ENCODE results near the gene BATF3.
"Not testable (repeated sequence)": the region's sequence is repeated elsewhere in the genome, so short reads cannot be mapped to it uniquely, and the experiment has no call there.

Gene BATF3

DNA sequence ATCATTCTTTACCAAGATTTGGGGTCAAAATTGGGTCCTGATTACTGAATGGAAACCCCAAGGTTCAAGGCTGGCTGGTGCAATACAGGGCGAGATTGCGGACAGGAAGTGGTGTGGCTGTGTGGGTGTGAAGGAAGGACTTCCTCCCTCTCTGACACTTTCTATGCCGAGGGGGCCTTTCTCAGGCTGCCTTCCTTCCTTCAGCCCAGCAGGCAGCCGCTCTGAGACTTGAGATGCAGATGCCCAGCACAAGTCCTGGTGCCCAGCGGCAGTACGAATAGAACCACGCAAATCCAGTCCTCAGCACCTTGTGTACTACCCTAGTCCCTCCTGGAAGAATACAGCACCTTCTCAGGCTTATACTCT is 16.3 kb downstream of the BATF3 start:
- DNase-seq, result peak; percentile 66

DNA sequence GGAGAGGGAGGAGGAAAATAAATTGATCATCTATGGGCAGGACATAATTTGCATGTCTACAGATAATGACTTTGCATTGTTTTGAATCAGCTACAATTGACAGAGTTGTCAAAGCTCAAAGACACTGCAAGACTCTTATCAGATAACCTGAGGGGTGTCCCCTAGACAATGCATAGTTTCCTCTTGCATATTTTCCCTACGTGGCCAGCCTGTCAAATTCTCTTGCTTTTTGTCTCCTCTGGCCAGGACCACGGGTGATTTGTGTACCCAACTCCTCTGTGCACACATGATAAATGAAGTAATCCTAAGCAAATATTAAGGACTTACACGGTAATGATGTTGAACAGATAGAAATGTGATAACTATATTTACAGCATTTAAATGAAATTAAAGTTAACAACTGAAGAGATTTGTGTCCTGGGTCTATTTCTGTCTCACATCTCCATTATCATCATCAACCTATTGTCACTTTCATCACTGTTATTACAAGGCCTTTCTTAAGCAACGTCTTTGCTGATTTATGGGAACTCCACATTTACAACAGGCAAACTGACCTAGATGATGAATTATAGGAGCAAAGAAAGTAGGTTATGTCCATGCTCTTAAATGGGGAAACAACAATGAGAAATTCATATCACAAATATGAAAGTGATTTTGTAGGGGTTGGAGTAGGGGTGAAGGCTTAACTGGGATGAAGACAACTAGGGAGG is 18.8 kb downstream of the BATF3 start:
- no peak for DNase-seq

DNA sequence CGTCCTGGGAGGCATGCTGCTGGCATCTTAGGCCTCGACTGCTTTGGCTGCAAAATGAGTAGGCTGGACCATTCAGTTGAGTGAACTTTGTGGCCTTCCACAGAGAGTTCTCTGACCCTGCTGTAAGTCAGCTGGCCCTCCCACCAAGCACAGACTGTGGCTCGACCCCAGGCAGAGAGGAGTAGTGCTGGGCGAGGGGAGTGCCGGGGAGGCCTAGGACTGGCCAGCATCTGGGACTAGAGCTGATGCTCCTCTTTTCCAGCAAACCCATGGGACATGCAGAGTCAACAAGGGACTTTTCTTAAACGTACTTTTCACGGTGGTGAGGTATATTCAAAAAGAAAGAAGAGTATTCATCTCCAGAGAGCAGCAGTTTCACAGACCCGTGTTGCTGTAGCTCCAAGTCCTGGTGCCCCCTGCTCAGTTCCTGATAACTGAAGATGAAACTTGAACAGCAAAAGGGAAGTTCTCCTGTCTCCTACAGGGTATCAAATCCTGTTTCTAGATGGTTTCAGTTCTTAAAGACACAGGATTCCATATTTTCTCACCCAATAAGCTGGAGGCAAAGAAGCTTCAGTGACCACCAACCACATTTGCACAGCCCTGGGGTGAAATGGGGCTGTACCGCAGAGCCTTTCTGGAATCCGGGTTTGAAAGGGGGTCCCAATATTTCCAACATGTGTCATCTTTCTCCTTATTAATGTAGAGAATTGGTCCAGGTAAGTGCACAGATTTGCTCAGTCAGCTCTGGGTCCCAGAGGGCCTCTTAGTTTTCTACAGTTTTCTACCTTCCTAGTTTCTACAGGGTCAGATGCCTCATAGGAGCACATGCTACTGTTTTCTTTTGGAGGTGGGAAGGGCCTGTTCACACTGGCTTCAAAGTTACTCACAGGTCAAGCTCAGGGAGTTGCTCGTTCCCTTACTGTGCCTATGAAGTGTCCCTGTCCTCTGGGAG is 20.9 kb downstream of the BATF3 start:
- peak; percentile 54 for DNase-seq

DNA sequence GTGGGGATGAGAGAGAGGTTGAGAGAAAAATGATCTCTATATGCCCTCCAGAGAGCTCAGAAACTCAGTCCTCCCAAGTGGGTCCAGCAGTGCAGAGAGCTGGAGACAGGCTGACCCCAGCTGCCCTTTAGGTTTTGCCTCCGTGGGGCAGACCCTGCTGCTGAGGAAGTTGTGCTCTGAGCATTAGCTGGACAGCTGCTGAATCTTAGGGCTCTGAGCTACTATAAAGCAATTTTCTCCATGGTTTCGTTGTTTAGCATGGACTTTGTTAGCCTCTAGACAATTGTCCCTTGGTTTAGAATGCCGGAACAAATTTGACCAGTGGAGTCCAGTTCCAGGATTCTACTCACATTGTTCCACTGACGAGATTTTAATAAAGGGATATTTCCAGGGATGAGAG is 22.1 kb downstream of the BATF3 start:
- DNase-seq, result no peak

DNA sequence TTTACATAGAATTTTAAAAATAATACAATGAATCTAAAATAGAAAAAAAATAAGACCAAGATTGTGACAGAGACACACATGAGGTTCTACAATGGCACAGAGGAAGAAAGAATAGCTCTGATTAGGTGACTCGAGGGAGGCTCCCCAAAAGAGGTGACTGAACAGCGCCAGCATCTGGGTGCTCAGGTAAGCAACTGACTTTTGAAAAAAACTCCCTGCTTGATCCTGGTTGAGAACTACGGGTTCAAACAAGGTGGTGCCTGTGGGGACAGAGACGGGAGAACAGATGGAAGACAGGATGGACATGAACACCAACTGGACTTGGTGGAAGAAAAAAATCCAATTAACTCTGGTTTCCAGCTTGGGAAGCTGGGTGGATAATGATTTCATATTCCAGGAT is 22.5 kb downstream of the BATF3 start:
- no peak for DNase-seq

DNA sequence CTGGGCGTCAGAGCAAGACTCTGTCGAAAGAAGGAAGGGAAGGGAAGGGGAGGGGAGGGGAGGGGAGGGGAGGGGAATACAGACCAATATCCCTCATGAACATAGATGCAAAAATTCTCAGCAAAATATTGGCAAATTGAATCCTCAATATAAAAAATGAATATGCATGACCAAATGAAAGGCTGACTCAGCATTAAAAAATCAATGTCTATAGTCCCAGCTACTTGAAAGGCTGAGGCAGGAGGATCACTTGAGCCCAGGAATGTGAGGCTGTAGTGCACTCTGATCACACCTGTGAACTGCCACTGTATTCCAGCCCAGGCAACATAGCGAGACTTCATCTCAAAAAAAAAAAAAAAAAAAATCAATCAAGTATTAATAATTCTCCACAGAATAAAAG is 24.0 kb downstream of the BATF3 start:
- DNase-seq, result no peak

DNA sequence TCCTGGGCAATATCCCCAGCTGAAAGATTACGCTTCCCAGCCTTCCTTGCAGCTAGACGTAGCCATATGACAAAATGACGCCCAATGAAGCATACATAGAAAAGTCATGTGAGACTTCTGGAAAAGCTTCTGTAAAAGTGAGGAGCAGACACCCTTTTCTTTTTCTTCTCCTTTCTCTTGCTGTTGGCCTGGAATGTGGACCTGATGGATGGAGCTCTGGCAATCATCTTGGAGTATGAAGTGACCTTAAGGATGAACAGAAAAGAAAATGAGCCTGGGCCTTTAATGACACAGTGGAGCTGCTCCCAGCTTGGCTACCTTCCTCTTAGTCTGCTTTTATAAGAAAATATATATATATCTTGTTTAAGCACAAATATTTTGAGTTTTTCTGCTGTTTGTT is 24.8 kb downstream of the BATF3 start:
- no peak for DNase-seq

DNA sequence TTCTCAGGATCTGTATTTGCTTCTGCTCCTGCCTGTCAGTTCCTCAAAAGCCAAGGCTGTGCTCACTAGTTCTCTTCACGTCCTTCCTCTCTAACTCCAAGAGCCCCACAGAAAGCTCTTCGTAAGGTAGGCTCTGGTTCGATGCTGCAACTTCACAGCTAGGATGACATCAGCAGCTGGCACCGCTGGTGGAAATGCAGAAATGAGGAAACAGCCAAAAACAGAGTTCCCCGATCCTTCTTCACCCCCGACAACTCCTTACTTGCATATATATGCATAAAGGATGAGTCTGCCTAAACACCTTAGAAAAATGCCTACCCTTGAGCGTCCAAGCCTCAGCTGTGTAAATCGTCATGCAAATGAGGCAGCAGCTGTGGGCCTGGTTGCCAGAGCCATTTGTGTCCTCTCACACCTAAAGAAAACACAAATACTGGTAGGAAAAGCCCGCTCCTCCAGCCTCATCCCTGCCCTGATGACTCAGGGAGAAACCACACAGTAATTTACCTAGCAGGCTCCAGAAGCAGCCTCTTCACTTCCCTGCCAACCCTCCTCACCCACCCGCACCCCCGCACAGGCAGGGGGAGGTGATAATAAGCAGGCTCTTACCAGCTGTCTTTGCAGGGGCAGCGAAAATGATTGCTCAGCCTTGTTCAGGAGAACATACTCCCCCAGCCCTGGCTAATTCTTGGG is 28.2 kb downstream of the BATF3 start:
- DNase-seq, result no peak

DNA sequence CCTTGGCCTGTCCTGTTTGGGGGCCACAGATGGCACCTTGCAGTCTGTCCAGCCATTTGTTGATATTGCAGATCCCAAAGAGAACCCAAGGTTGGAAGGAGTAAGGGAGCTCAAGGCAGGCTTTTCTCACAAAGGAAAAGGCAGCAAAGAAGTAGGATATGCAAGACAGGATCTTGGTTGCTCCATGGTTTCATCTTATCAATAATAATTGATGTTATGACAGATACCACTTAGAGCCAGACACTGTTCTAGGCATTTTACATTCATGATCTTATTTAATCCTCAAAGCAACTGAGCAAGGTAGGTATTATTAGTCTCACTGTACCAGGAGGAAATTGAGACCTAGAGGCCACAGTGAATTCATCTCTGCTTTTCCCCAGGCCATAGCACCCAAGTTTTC is 28.8 kb downstream of the BATF3 start:
- DNase-seq, result no peak

DNA sequence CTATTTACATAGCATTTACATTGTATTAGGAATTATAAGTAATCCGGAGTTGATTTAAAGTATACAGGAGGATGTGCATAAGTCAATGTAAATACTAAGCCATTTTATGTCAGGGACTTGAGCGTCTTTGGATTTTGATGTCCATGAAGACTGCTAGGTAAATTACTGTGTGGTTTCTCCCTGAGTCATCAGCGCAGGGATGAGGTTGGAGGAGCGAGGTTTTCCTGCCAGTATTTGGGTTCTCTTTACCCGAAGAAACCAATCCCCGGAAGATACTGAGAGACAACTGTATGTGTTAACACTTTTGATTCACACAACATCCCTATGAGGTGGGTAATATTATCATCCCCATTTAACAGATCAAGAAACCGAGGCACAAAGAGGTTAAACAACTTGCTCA is 29.3 kb downstream of the BATF3 start:
- DNase-seq, result no peak

DNA sequence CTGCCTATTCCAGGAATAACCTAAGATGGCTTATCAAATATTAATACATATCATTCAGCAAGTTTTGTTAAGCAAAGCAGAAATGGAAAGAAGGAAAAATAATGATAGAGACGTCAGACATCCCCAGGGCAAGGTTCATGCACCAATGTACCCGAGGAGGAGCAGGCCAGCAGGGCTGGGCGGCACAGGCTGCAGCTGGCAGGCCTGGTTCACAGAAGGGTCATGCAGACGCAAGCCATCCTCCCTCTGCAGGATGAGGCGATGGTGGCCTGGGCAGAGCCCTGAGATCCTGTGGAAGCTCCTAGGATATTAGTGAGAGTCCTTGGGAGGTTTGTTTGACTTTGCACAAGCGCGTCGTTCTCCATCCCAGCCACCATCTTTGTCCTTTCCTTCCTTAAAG is 30.0 kb downstream of the BATF3 start:
- DNase-seq, result no peak

DNA sequence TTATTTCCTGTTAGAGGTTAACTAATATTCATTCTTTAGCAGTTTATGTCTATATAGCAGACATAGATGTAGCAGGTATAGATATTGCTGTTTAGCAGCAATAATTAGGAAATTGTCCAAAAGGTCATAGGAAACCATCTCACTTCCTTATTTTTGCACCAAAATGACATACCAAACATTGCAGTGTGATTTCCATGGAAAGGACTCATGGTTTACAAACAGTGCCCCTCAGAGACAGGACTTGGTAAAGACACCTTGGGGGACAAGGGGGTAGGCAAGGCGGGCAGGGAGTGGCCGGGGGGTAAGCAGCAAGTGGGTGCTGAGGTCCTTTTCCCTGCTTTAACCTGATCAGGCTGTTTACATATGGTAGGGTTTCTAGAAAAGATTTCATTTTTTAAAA is 30.5 kb downstream of the BATF3 start:
- DNase-seq, result no peak

DNA sequence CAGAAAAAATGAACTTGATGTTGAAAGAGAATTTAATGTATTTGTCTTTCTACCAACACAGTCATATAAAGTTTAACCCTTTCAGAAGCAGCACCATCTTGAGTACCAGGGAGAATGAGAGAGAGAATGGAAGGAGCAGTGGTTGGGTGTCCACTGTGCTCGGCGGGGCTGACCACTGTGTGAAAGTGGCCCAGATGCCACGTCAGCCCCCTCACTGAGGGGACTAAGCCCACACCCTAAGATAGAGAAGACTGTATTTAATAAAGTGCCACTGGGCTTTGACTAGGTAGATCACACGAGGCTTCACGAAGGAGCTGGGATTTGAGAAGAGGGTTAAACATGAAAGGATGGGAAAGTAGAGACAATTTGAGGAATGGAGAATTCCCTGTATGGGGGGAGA is 31.2 kb downstream of the BATF3 start:
- DNase-seq, result no peak

DNA sequence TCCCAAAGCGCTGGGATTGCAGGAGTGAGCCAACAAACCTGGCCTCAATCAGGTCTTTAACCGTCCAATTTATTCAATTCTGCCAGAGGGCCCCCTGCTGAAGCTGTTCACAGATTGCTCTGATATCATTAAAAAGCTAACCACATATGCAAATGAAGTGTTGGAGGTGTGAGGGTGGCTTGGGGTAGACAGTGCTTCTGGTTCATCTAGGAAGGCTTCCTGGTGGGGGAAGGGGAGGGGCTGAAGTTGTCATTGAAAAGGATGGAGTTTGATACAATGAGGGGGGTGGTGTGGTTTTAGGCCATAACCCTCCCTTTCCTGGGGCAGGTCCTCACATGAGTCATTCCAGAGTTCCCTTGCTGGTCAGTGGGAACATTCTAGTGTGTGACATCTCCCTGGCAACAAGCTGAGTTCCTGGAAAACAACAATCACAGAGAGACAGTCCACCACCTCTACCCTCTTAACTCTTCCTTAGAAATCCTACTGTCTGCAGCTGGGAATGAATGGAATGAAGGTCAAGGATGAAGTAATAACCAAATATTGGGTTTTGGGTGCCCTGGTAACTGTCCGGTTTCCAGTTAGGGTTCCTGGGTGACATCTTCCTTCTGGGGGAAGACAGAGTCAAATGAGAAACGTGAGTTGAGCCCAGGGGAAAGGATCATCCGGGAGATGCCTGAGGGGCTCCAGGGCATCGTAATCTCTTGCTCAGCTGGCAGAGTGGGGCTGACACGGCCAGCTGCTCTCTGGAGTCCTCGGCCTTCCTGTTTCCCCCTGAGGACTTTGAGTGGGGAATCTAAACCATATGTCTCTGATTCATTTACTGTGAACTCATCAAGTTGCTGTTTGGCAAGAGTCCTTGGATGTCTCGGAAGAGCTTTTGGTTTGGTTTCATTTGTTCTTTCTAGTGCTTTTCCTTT is 32.2 kb downstream of the BATF3 start:
- DNase-seq, result no peak

DNA sequence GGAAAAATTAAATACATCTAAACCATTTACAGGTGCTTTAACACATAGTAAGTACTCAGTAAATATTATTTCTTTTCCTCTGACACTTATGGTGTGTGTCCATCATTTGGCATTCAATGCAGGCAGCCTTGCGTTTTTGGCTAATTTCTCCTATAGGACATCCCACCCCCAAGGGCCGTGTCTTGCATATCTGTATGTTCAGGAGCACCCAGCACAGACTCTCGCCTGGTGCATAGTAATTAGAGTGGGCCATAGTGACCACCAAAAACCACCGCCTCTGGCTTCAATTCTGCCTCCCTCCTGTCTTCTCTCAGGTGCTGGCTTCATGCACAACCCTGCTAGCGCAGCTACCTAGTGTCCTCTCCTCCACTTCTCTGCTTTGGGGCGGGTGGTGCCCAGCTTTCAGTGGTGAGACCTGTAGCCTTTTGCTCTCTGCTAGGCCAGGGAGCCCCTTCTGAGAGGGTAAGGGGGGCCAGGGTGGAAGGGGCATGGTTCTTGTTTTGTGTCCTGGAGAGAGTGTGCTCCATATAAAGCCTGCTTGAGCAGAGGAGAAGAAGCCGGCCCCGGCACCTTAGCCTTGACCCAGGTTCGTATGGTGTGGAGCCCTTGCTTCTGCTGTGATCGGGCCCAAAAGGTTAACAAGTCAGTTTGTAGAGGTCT is 33.4 kb downstream of the BATF3 start:
- no peak for DNase-seq

DNA sequence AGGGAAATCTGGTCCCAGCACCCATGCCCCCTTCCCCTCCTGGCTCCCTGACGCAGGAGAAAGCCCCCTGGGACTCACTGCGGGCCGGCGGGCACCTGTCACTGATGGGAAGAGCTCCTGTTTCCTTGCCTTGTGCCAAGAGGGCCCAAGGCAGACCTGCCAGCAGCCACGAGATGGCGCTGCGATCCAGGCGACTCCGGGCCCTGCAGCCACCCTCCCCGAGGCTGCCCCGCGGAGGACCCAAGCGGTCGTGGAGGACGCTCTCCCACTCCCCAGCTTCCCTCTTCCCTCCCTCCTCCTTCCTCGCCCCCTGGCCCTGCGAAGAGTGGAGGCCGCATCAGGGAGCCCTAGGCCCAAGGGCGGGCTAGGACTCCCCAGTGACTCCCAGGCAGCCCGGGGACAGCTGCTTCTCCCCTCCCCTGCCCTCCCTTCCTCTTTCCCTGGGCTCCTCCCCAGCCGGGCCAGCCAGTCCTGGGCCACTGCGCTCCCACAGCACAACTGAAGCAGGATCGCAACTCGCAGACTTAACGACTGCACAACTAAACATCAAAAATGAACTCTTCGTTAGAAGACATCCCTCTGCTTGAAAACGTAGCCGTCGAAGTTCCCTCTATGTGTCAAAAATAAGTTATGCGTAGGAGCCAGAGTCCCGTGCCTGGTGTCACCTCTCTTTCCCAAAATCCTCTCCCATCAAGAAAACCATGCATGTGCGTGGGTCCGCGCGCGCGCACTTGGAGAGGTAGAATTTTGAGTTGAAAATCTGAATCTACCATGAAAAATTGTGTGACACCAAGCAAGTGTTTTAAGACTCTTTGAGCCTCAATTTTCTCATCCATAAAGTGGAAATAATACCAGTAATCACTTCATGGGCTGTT is 34.2 kb downstream of the BATF3 start:
- DNase-seq, result peak; percentile 89

DNA sequence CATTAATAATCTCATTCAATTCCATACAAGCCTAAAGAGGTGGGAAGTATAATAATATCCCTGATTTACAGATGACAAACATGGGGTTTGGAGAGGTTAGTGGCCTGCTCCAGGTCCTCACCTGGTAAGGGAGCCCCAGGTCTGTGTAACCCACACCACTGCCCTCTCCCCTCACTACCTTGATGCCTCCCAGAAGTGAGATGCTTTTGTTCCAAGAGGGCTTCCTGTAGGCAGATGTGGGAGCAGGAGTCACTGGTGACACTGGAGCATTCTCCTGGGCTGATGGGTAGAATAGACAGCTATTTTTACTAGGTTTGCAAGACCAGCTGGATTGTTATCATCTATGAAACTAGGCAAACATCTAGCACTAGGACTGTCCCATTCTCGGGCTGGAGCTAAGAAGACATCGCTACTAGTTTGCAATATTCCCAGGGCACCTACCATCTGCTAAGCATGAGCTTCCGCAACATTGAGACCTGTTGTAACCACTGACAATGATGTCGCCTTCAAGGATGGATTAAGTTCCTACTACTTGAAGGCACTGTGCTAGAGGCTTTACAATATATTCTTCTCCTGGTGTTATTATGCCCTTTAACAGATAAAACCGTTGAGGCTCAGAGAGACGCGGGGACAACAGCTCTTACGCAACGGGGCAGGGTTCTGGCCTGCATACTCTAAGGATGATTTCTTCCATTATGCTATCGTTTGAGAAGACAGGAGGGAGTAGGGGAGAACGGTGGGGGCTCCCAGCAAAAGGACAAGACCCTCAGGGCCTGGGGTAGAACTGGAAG is 35.0 kb downstream of the BATF3 start:
- DNase-seq, result no peak

DNA sequence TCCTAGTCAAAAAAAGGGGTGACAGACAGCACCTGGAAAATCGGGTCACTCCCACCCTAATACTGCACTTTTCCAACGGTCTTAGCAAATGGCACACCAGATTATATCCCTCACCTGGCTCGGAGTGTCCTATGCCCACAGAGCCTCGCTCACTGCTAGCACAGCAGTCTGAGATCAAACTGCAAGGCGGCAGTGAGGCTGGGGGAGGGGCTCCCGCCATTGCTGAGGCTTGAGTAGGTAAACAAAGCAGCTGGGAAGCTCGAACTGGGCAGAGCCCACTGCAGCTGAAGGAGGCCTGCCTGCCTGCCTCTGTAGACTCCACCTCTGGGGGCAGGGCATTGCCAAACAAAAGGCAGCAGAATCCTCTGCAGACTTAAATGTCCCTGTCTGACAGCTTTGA is 41.4 kb downstream of the BATF3 start:
- DNase-seq, result not testable (repeated sequence)

DNA sequence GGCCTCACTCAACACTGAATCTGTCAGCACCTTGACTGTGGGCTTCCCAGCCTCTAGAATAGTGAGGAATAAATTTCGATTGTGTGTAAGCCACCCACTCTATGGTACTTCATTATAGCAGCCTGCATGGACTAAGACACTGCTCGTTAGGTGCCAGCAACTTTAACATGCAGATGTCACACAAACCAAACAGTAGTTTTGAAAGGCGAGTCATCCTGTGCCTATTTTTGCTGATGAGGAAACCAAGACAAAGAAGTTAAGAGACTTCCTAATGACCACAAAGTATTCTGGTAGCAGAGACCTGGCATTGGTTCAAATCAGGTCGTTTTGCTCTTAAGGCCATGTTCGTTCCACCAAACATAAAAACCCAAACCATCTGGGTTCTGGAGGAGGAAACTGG is 42.9 kb downstream of the BATF3 start:
- DNase-seq, result no peak

Data from stimulated activated CD4-positive, alpha-beta T cell treated with anti-CD3 and anti-CD28 coated beads, Interleukin-15, amount 100 ng/mL, for 24 hours (primary cell).